ENCODE measurements around the gene AGMAT.
"Not testable (repeated sequence)": the region's sequence is repeated elsewhere in the genome, so short reads cannot be mapped to it uniquely, and the experiment has no call there.

Gene AGMAT

DNA sequence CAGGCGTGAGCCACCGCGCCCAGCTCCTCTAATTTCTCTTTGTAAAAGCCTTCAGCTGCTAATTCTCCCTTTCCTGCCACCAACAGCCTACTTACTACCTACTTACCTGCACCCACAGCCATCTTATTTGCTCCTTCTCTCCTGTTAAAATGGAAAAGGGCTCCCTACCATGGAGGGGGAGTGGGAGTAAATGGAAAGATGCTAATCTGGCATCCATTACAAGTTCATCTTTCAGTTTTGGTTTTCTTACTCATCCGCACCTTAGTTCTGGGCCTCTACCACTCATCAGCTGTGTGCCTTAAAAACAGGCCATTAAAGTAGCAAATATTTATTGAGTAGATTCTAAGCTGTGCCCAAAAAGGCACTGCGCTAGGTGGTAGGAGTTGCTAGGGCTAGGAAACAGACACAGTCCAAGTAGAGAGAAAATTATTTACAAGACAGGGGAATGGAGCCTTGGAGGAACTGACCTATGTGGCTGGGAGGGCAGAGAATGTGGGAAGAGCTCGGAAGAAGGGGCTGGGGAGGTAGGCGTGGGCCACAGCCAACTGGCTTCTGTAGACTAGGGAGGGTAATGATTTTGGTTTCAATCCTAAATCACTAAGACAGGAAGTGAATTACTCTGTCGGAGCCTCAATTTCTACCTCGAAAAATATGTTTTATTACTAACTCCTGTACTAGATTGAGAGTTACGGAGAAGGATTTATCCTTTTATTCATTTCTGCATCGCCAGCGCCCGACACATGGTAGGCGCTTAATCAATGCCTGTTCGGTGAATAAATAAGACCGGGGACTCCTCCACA, 31.7 kb upstream of the AGMAT start:
- DNase-seq (ENCODE audit: low read depth in 2 of 3, low spot score in 1 of 3), result no peak

DNA sequence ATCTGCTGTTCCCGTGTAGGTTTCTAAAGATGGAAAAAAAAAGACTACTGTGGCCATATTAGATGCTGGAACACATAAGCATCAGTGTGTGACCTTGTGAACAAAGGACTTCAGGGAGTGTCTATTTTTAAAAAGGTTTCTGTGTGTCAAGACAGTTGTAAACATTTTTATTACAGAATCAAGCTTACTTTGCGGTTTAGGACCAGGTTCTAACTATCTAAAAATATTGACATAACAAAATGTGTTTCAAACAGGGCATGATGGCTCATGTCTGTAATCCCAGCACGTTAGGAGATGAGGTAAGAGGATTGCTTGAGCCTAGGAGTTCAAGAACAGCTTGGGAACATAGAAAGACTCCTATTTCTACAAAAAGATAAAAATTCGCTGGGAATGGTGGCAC, 25.3 kb upstream of the AGMAT start:
- DNase-seq (ENCODE audit: low read depth in 2 of 3, low spot score in 1 of 3), result no peak

GRCh38 chr1:15609631-15610030, 24.8 kb upstream of the AGMAT start:
- no peak for DNase-seq (ENCODE audit: low read depth in 2 of 3, low spot score in 1 of 3)

GRCh38 chr1:15605398-15606383, 20.8 kb upstream of the AGMAT start:
- DNase-seq (ENCODE audit: low read depth in 2 of 3, low spot score in 1 of 3), result no peak

GRCh38 chr1:15604400-15604799, 19.5 kb upstream of the AGMAT start:
- not testable (repeated sequence) for DNase-seq (ENCODE audit: low read depth in 2 of 3, low spot score in 1 of 3)

DNA sequence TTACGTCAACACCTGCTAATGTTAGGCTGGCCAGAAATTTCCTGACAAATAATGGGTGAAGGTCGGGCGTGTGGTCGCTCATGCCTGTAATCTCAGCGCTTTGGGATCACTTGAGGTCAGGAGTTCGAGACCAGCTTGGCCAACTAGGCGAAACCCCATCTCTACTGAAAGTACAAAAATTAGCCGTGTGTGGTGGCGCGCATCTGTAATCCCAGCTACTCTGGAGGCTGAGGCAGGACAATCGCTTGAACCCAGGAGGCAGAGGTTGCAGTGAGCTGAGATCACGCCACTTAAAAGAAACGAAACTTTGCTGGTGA, 19.1 kb upstream of the AGMAT start:
- DNase-seq (ENCODE audit: low read depth in 2 of 3, low spot score in 1 of 3), result not testable (repeated sequence)

DNA sequence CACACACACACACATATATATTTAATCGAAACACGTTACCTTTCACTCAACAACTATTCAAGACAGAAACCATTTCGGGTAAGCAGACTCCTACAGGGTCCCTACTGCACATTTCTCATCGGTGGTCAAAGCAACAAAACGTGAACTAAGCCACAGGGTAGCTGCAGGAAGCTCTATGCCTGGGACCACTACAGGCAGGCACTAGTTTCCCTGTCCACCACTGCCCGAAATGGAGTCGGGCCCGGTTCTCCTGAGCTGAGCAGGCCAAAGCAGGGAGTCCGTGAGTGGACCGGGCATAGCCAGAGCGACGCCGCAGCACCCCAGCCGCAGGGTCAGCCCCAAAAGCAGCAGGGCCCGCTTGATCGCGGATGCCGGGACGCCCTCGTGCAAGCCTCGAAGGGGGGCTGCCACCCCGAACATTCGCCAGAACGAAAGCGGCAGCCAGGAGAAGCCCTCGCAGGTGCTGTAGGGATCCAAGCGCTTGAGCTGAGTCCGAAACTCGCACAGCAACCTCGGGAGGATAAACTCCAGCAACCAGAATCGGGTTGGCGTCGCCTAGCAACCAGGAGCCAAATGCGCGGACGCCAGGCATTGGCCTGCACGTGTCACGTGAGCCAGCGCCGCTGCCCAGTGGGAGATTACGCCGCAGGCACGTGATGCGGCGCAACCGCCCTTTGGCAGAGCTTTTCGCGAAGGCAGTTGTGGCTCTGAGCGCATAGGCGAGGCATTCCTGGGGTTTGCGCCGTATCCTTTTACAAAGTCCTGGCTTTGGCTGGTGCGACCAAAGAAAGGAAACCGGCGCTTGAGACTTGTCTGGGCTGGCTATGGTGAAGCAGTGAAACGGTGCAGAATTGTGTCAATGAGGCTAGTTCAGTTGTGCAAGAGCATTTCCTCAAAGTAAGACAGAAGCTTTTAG, 18.5 kb upstream of the AGMAT start:
- DNase-seq (ENCODE audit: low read depth in 2 of 3, low spot score in 1 of 3), result peak; percentile 81 to 89 (median 88)

DNA sequence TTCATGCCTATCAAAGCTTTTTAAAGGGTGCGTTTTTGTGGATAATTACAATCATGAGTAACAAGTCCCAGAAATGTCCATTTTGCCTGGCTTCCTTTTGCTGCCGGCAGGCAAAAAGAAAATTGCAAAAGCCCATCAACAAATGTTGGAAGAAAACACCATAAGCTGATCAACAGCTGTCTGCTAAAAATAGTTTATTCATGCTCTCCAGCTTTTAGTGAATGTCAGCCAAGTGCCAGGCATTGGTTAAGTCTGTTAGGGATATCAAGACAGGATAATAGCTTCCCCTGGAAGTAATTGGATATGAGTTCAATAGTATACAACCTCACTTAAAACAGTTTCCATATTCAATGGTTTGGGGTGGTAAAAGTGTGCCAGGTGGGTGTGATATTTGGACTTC, 13.6 kb upstream of the AGMAT start:
- DNase-seq (ENCODE audit: low read depth in 2 of 3, low spot score in 1 of 3), result no peak

- no peak for DNase-seq (ENCODE audit: low read depth in 2 of 3, low spot score in 1 of 3)
Observed at GRCh38 chr1:15595809-15596617, 11.2 kb upstream of the AGMAT start.

- no peak for DNase-seq (ENCODE audit: low read depth in 2 of 3, low spot score in 1 of 3)
Observed at GRCh38 chr1:15592285-15592684, 7.4 kb upstream of the AGMAT start.

DNA sequence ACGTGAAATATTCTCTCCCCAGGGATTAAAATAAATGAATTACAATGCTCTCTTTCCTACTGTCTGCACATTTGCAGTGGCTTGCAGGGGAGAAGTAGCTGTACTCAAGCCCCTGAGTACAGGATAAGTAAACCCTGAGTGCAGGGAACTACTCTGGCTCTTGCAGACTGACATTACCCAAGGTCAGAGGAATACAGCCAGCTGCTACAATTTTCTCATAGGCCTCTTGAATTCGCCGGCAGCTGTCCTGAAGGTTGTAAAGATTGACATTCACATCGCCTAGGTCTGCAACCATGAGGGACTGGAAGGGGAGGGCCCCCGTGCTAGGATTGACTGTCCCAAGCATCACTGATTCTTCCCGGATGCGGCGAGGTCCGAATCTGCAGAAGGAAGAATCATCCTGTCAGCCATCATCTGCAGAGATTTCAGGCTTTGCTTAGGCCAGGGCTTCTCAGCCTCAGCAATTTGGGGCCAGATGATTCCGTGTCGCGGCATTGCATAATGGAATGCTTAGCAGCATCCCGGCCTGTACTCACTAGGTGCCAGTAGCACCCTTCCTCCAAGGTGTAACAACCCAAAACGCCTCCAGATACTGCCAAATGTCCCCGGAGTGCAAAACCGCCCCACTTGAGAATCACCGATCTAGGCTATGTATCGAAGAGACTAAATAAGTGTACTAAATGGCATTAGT, 1.7 kb downstream of the AGMAT start:
- no peak for DNase-seq (ENCODE audit: low read depth in 2 of 3, low spot score in 1 of 3)

- no peak for DNase-seq (ENCODE audit: low read depth in 2 of 3, low spot score in 1 of 3)
Observed at GRCh38 chr1:15579683-15580047, 5.2 kb downstream of the AGMAT start.

DNA sequence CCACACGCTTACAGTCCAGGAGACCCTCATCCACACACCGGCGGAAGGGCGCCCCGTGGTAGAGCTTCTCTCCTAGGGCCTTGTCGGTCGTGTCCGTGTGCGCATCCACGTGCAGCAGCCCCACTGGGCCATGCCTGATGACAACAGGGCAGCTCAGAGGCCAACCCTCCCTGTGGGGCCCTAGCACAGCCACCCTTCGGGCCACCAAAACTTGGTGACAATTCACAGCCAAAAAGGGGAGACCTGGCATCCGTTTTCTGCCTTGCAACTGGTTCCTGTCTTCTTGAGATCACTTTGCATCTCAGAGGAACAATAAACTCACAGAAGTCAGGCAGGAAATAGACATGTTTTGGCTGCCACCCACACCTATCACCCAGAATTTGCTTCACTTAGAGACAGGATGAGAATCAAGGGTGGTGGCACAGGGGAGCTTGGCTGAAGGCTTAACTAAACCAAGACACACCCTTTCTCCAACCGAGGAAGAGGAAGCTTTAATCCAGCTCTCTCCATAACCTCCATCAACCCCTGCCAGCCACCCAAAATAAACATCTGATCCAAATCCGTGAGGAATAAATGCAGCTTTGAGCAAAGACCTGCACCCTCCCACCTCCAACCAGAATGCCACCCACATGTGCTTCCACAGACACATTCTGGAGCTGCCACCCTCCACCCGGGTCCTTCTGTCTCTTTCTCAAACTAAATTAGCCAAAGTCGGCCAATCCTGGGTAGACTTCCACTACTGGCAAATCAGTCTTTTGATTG, 5.7 kb downstream of the AGMAT start:
- peak in 1 of 3 donors; percentile 27 for DNase-seq (ENCODE audit: low read depth in 2 of 3, low spot score in 1 of 3)

GRCh38 chr1:15577691-15578090, 7.2 kb downstream of the AGMAT start:
- DNase-seq (ENCODE audit: low read depth in 2 of 3, low spot score in 1 of 3), result no peak

GRCh38 chr1:15575549-15576150, 9.2 kb downstream of the AGMAT start:
- DNase-seq (ENCODE audit: low read depth in 2 of 3, low spot score in 1 of 3), result no peak

- no peak for DNase-seq (ENCODE audit: low read depth in 2 of 3, low spot score in 1 of 3)
Observed at GRCh38 chr1:15574741-15575140, 10.1 kb downstream of the AGMAT start.

DNA sequence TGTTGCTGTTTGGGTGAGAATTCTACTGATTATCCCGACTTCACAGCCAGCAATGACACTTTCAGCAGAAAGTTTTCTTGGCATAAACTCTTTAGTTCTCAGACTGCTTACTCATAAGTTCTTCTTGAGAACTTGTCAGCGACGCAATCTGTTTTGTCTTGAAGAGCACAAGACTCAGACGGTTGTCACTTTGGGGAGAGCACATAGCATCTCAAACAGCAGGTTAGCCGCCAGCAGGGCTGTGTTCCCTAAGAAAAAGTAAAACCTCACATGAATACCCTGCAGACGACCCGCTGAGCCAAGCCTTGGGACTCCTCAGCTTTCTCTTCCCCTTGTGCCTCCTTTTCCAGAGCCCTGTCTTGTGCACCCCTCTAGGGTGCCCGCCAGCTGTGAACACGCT, 11.4 kb downstream of the AGMAT start:
- DNase-seq (ENCODE audit: low read depth in 2 of 3, low spot score in 1 of 3), result no peak

DNA sequence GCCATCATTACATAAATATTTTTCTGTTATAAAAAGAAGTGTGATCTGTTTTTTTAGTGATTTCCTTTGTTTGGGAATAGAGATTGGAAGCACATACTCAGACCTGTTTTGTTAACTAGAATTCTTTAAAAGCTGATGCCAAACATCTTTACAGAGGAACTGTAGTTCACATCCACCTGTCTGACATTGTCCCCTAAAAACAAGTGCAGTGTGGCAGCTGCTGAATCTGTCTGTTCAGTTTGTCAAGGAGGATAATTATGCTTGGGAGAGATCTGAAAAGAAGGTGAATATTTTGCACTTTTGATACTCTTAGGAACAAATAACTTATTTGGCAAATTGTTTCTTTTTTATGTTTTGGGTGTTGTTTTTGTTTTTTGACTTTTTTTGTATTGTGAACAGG, 13.6 kb downstream of the AGMAT start:
- DNase-seq (ENCODE audit: low read depth in 2 of 3, low spot score in 1 of 3), result no peak

DNA sequence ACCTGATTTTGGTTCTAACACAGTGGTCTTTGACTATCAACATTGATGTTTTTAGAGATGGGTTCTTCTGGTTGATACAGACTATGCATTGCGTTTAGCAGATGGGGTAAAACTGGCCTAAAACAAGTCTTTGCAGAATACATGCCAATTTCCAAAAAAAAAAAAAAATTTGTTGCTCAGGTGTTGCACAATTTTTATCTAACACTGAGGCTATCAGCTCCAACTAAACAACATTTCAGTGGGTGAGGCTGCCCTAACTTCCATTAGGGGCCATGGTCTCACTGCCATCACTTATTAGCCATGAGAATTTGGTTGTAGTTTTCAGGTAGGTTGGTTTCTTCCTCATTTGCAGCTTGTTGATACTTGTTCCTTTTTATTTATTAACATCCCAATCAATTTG, 14.0 kb downstream of the AGMAT start:
- no peak for DNase-seq (ENCODE audit: low read depth in 2 of 3, low spot score in 1 of 3)

Measured in stimulated activated CD4-positive, alpha-beta T cell treated with anti-CD3 and anti-CD28 coated beads, Interleukin-12 subunit alpha, Interleukin-12 subunit beta, amount 100 ng/mL, for 48 hours (primary cell).